ENCODE results near the gene ALKBH3.

Gene ALKBH3

DNA sequence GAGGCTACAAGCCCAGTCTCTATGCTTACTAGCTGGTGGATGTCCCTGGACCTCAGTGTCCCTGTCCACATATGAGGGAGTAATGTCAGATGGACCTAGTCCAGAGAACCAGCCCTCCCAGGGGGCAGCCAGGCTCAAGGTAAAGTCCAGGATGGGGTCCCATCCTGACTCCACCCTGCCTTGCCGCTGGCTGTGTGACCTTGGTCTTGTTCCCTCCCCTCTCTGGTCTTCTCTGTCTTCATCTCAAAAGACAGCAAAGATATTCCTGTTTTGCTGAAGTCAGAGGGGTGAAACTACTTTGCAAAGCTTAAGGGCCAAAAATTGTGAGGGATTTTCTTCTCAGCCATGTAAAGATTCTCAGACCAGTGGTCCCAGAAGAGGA lies 52.6 kb downstream of the ALKBH3 start:
- Histone ChIP-seq H3K36me3 (ENCODE audit: control insufficient read depth, insufficient read depth, low read length) (no peaks in the 10 kb centered on the region), H3K4me3 (replicated peaks; ENCODE audit: low read depth, low read length) (no peak overlapping the region), H3K27me3 (replicated peaks; ENCODE audit: control insufficient read depth, insufficient read depth, low read length) (no peaks in the 10 kb centered on the region; the same call in none of the 2 replicates)
- no peak for DNase-seq (ENCODE audit: extremely low read depth, insufficient read length)
- no peak for TF ChIP-seq CTCF (IDR thresholded peaks at IDR 0.05; ENCODE audit: insufficient read depth, low read length, poor library complexity, severe bottlenecking)

DNA sequence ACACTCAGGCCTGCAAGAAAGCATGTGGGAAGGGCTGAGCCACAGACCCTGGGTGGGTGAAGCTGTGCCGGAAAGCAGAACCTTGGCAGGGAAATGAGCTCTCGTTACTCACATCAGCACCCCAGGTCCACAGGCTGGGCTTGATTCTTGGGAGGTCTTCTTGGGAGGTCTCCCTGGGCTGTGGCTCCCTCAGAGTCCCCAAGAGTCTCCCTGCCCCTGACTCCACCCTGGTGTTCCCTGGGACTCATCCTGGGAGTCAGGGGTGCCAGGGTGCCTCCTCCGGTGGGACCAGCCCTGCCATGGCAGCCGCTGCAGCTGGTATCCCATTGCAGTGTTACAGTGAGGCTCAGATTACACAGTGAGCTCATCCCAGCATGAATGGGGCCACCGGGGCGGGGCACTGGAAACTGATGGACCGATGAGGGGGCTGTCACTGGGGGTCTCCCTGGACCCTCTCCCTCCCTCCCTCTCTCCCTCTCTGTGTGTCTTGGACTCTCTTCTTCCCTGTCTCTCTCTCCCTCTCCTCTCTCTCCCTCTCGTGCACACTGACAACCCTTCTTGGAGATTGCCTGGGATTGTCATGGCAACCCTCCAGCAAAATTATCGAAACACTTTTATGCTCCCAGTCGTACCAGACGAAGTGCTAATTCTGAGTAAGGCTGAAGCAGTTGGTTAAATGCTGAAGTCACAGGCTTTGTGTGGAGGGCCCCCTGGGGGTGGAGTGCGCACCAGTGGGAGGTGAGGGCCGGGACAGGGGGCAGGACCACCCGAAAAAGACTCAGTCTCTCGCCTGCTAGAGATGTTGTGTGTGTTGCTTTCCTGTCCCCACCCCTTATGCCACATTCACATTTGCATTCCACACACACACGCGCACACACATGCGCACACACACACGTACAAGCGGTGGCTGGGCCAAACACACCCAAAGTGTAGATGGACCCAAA lies 53.2 kb downstream of the ALKBH3 start:
- no peak overlapping the region for H3K4me3 ChIP-seq (replicated peaks; ENCODE audit: low read depth, low read length)
- no peaks in the 10 kb centered on the region; the same call in none of the 2 replicates for H3K27me3 ChIP-seq (replicated peaks; ENCODE audit: control insufficient read depth, insufficient read depth, low read length)

GRCh38 chr11:43934601-43935423 lies 54.2 kb downstream of the ALKBH3 start:
- TF ChIP-seq CTCF (IDR thresholded peaks at IDR 0.05; ENCODE audit: insufficient read depth, low read length, poor library complexity, severe bottlenecking), result no peak
- DNase-seq (ENCODE audit: extremely low read depth, insufficient read length), result no peak

More for the DNA sequence above, 53.2 kb downstream of the ALKBH3 start:
- no peak for TF ChIP-seq CTCF (IDR thresholded peaks at IDR 0.05; ENCODE audit: insufficient read depth, low read length, poor library complexity, severe bottlenecking)
- no peak for DNase-seq (ENCODE audit: extremely low read depth, insufficient read length)
- no peaks in the 10 kb centered on the region for H3K36me3 ChIP-seq (ENCODE audit: control insufficient read depth, insufficient read depth, low read length)

DNA sequence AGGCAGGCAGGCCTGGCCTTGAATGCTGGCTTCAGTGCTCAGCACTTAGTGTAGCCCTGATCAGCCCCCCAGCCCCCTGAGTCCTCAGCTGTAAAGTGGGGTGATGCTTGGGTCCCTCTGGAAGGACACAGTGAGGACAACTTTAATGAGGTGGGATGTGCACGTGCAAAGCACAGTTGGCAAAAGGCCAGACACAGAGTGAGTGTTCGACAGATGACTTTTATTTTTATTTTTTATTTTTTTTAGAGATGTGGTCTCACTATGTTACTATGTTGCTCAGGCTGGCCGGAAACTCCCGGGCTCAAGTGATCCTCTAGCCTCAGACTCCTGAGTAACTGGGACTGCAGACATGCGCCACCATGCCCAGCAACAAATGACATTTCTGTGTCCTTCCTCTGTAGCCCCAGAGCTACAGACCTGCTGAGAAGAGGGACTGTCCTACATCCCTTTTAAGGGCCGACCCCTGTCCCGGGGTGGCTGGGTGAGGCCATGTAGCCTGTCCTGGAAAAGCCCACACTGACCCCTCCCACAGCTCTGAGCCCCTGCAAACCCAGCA lies 54.9 kb downstream of the ALKBH3 start:
- Histone ChIP-seq H3K36me3 (ENCODE audit: control insufficient read depth, insufficient read depth, low read length) (no peaks in the 10 kb centered on the region), H3K27me3 (replicated peaks; ENCODE audit: control insufficient read depth, insufficient read depth, low read length) (no peaks in the 10 kb centered on the region; the same call in none of the 2 replicates), H3K4me3 (replicated peaks; ENCODE audit: low read depth, low read length) (no peak overlapping the region)
- no peak for TF ChIP-seq CTCF (IDR thresholded peaks at IDR 0.05; ENCODE audit: insufficient read depth, low read length, poor library complexity, severe bottlenecking)
- DNase-seq (ENCODE audit: extremely low read depth, insufficient read length), result no peak

More at GRCh38 chr11:43934601-43935423, 54.2 kb downstream of the ALKBH3 start:
- Histone ChIP-seq H3K27me3 (replicated peaks; ENCODE audit: control insufficient read depth, insufficient read depth, low read length) (no peaks in the 10 kb centered on the region; the same call in none of the 2 replicates), H3K36me3 (ENCODE audit: control insufficient read depth, insufficient read depth, low read length) (no peaks in the 10 kb centered on the region), H3K4me3 (replicated peaks; ENCODE audit: low read depth, low read length) (no peak overlapping the region)

DNA sequence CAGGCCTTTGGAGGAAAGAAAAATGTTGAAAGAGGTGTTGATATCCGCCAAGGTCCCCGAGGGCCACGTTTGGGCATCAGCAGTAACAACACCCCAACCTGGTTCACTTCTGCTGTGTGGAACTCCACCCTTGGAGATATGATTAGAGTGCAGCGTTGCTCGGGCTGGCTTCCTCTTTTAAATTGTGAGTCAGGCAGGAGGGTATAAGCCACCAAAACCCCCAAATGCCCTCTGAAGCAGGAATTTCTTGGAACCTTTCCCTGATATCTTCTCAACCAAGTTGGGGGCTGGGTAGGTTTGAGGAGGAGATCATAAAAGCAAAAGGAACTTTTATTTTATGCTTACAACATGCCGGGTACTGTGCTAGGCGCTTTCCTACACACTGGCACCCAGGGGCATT lies 55.4 kb downstream of the ALKBH3 start:
- no peak overlapping the region for H3K4me3 ChIP-seq (replicated peaks; ENCODE audit: low read depth, low read length)
- no peak for DNase-seq (ENCODE audit: extremely low read depth, insufficient read length)
- H3K36me3 ChIP-seq (ENCODE audit: control insufficient read depth, insufficient read depth, low read length), result no peaks in the 10 kb centered on the region
- no peaks in the 10 kb centered on the region; the same call in none of the 2 replicates for H3K27me3 ChIP-seq (replicated peaks; ENCODE audit: control insufficient read depth, insufficient read depth, low read length)
- TF ChIP-seq CTCF (IDR thresholded peaks at IDR 0.05; ENCODE audit: insufficient read depth, low read length, poor library complexity, severe bottlenecking), result no peak
